HG03139 (cell line): ENCODE data around the gene ADGRL4.
A peak's percentile ranks its signal among the peaks of the same experiment; 100 is the strongest.
"Not testable (repeated sequence)": the region's sequence is repeated elsewhere in the genome, so short reads cannot be mapped to it uniquely, and the experiment has no call there.

Source experiments
- ATAC-seq: cut with Tn5 transposase; IDR thresholded peaks from one replicate; pipeline ENCODE4 v1.9.1; 2021; ENCODE audit not compliant: unreplicated experiment

ADGRL4 gene

GRCh38 chr1:79006564-79006963 is at the start of gene ADGRL4:
Gene ADGRL4 (minus strand): TSS chr1:79006730. CDS start chr1:79006654, 76 bp downstream.
- ATAC-seq = no peak

GRCh38 chr1:79055856-79056255 is 49.3 kb upstream of the ADGRL4 start:
- no peak for ATAC-seq

DNA sequence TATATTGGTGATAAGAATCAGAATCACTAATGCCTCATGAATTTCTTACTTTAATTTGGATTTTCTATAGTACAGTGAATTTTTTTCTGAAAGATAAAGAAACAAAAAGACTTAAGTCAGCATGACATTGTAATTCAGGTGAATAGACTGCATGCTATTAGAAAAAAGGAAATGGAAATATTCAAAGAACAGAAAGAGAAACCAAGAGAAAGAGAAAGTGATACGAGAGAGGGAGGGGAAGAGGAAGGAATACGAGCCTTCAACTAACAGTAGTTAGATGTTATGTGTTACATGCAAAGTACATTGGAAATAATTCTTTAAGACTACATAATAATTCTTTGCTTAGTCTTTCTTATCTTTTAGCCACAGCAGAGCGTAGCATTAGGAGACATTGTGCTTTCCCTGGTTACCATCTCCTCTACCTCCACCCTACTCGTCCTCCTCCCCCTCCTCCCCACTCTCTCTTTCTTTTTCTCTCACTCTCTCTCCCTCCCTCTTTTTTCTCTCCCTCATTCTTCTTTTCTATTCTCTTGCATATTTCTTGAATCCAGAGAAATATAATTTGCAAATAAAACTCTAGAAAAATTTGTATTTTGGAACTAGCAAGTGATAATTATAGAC is 46.4 kb upstream of the ADGRL4 start:
- peak; percentile 98 for ATAC-seq

DNA sequence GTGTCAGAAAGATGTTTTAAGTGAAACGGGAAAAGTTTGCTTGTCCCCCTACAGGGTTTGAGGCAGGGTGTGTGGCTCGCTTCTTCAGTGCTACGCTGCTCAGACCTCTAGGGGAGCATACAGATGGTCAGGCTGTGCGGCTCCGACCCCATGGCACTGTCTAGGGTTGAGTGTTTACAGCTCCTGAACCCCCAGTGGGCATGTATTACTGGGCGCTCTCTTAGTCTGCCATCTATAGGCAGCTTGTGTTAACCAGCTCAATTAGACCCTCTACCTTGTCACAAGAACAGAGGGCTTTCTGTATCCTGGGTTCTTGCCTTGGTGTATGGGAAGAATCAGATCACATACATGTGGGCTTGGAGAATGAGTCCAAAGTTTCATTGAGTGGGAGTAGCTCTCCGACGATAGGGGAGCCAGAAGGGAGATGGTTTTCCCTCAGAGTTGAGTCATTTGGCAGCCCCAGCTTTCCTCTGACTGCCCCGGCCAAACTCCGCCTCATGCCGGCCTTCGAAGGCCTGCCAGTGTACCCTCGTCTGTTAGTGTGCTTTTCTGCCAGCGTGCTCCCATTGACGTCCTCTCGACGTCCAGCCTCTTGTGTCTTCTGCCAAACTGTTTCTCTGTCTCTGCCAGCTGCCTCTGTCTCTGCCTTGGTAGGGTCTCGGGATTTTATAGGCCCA is 38.6 kb upstream of the ADGRL4 start:
- no peak for ATAC-seq

DNA sequence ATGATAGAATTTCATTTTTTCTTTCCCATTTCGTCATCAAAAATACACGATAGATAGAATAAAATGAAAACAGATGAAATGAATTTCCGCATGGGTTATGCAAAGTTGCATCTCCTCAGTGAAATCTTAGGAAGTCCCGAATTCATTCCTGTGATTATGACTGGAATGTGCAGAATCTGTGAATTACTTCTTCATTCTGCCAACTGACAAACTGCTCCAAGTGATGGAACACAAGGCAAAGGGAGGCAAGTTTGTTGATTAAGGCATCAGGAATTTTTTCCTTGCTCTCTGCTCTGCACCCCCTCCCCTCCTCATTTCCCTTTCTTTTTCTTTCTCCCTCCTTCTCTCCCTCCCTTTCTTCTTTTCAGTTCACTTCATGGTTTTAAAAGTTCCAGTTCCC is 37.0 kb upstream of the ADGRL4 start:
- no peak for ATAC-seq

GRCh38 chr1:79042539-79042938 is 36.0 kb upstream of the ADGRL4 start:
- ATAC-seq = no peak

- ATAC-seq = peak; percentile 60
Measured at GRCh38 chr1:79042117-79042516, 35.6 kb upstream of the ADGRL4 start.

- no peak for ATAC-seq
Measured at GRCh38 chr1:79041666-79042065, 35.1 kb upstream of the ADGRL4 start.

DNA sequence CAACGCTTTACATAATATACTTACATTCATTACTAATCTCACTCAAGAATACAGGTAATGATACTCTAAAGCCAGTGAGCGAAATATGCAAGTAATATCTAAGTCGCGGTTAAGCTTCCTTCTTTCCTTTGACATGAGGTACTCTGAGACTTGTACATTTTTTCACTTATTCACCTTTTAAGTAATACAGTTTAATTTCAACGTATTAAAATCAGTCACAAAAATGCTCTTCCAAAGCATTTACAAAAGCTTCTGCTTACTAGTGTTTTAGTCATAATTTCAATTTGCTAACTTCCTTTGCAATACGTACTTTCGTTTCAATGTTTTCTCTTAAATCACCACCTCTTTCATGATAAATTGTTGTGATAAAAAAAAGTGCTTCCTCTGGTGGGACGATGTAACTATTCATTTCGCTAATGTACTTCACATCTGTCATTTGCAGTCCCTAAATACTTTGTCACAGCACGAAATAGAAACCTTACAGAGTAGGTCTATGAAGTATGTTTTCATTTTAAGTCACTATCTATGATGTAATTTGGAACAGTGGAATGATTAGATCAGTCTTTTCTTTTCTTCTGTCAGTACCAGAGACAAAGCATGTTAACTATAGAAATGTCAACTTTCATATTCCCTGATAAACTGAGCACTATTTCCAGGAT is 34.0 kb upstream of the ADGRL4 start:
- peak; percentile 81 for ATAC-seq

DNA sequence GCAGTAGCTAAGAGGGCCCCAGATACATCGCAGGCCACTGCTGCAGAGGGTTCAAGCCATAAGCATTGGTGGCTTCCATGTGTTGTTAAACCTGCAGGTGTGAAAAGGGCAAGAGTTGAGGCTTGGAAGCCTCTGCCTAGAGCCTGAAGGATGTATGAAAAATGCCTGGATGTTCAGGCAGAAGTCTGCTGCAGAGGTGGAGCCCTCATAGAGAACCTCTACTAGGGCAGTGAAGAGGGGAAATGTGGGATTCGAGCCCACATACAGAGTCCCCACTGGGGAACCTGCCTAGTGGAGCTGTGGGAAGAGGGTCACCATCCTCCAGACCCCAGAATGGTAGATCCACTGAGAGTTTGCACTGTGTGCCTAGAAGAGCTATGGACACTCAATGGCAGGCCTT is 30.6 kb upstream of the ADGRL4 start:
- no peak for ATAC-seq

GRCh38 chr1:79012500-79012899 is 6.0 kb upstream of the ADGRL4 start:
- no peak for ATAC-seq

DNA sequence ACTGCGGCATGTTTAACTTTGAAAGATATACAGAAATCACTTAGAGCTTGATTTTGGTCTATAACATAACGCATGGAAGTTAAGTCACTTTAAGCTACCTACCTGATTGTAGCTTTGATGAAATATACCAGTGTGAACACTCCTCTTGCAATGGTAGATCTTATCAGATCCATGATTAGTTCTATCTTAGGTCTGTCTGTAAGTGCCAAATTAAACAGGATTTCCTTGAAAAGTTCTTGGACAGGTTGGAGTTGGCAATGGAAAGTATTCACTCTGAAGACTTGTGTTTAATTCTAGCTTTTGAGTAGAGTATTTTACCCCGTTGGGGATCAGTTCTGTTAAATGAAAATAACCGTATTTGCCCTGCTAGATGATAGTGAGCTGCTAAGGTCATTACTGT is 4.1 kb upstream of the ADGRL4 start:
- ATAC-seq = no peak

DNA sequence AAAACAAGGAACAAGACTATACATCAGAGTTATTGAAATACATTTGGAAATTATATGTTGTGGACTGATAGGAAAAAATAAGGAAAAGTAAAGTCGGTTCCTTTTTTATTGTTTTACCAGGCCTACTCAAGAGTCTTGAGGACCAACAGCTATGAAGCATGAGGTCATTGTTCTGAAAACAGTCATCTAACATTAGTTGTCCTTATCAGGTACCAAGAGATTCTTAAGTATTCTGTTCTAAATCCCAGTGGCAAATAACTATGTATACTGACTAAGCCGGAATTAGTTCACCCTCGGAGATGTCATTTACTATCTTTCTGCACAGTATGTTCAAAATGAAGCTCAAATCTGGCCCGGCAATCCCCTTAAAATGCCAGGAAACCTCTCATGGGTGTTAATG is 585 bp downstream of the ADGRL4 start:
- ATAC-seq = no peak

DNA sequence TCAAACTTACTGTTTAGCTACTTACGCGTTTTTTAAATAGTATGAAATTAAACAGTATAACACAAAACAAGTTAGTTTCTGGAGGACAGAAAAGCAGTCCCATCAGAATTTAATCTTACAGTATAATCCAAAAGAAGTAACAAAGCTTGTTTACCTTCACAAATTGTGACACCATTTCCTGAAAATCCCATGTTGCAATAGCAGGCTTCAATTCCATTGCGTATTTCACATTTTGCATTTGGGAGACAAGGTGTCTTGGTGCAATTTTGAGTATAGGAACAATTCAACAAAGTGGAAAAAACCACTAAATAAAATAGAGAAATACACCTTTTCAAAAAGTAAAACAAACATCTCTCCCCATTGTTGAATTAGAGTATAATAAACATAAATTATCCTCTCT is 1.6 kb downstream of the ADGRL4 start:
- no peak for ATAC-seq

DNA sequence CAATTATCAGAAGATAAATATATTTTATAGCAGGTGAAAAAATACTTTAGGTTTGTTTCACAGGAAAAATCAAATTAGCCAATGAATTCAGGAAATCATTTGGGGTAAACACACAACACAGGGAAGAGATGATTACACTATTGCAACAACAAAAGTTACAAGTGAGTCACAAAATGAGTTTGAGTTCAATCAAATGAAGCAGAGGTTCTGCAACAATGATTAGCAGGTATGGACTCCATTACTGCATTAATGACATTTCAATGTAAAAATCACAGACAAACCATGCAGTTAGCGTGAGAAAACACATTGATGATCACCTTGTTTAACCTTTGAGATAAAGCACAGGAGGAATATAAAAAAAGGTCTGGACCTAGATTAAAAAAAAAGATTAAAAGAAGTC is 9.7 kb downstream of the ADGRL4 start:
- no peak for ATAC-seq

GRCh38 chr1:78987042-78987441 is 19.5 kb downstream of the ADGRL4 start:
- ATAC-seq = no peak

DNA sequence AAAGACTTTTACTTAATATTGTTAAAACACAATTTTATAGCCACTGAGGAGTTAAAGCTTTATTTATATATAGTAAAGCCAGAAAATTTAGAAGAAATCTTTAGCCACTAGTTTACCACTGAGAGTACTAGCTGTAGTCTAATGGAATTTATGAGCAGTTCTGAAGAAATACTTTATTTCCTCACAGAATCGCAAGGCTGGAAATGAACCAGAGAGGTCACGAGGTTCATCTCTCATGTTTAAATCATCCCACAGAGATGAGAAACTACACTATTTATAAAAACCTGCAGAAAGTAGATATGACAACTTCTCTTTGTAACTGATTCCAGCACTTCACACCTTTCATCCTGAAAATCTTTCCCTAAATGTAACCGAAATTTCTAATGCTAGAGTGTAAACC is 26.0 kb downstream of the ADGRL4 start:
- ATAC-seq = no peak

DNA sequence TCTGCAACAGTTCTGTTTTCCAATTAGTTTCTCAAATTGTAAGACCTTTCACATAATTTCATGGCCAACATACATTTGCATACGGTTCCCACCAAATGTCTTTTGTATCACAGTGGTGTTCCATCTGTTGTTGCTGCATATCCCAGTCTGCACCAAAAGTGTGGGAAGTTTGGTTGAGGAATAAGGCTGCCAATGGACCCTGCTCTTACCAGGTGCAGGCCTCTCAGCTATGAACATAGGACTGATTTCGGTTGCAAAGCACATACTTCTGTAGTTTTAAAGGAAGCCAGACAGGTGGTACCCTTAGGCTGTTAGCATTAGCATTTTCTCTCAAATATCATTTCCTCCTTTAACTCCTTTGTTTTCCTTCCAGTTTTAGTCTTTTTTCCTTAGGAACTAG is 33.8 kb downstream of the ADGRL4 start:
- no peak for ATAC-seq

DNA sequence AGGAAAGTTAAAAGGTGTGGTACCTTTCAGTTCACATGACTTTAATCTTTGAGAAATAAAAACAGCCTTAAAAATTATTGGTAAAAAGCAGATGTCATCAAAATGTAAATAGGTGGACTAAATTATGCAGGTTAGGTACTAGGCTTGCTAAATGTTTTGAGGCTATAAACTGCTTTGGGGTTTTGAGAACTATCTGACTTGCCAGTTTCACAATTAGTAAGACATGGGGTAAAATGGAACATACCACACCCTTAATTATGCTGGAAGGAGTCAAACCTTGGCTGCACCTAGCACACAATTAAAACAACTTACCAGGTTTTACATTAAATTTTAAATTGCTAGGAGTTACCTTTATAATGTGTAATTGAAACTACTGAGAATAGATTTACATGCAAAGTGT is 39.4 kb downstream of the ADGRL4 start:
- ATAC-seq = not testable (repeated sequence)

DNA sequence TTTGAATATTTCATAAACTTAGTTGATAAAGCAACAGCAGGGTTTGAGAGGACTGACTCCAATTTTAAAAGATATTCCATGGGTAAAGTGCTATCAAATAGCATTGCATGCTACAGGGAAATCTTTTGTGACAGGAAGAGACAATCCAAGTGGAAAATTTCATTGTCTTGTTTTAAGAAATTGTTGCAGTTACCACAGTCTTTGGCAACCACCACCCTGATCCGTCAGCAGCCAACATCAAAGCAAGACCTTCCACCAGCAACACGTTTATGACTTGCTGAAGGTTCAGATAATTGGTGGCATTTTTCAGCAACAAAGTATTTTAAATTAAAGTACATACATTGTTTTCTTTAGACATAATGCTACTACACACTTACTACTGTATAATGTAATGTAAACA is 47.8 kb downstream of the ADGRL4 start:
- no peak for ATAC-seq

DNA sequence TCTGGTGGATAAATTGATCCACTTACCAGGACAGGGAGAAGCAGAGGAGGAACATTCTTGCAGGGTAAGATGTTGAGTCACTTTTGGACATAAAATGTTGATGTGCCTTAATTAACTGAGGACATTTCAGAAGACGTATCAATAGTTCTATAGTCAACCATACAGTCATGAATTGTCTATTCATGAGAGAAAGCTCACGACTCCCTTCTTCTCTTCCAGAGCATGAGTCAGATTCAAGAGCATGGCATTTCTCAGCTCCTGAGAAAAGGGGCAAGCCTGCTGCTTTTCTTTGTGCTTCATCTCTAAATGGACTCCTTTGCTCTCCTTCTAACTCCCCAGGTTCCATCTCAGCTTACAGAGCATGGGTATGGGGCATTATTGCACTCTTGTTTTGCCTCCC is 55.7 kb downstream of the ADGRL4 start:
- ATAC-seq = no peak

DNA sequence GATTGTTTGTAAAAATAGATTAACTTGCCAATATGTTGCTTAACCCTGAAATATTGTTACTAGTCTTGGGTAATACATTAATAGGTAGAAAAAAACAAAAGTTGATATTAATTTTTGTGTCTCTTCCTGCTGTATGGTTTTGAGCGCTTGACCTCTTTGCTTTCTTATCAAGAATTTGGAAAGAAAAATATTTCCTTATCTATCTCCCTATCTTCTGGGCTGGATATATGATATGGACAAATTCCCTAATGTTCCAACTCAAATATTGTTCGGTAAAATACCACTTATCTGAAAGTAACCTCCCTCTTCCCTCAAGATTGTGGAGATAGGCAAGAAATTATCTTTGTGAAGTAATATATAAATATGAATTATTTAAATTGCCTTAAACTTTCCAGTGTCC is 57.3 kb downstream of the ADGRL4 start:
- no peak for ATAC-seq
